ENCODE results near the gene SYT1.

DNA sequence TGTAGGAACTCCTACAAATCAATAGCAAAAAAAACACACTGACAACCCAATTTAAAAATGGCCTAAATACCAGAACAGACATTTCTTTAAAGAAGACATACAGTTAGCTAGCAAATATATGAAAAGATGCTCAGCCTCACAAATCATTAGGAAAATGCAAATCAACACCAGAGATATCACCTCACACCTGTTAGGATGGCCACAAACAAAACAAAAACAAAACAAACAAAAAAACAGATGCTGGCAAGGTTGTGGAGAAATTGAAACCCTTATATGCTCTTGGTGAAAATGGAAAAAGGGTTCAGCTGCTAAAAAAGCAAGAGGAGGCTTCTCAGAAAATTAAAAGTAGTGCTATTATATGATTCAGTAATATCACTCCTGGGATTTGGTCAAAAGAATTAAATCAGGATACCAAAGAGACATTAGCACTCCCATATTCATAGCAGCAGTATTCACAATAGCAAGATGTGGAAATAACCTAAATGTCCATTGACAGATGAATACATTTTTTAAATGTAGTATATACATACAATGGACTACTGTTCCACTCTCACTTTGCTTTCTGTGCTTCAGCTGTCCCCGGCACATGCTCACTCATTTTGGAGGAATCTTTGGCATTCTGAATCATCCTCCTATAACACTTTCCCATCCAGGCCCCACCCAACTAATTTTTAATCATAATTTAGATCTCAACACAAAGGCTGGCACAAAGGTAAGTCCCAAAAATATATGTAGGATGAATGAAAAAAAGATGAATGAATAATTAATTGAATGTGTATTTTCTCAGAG lies 99.1 kb downstream of the SYT1 start:
- TF ChIP-seq POLR2A (IDR thresholded peaks at IDR 0.05) (no peak), POLR2AphosphoS5 (IDR thresholded peaks at IDR 0.05) (no peak), CTCF (IDR thresholded peaks at IDR 0.05 in 8 of 11, conservative IDR thresholded peaks at IDR 0.05 in 3 of 11) (no peak)
